Measurements from ENCODE around the gene EFHC1.

- TF ChIP-seq CTCF (IDR thresholded peaks at IDR 0.05) = no peak
- no peak for TF ChIP-seq POLR2A (IDR thresholded peaks at IDR 0.05)
- no peak for TF ChIP-seq POLR2AphosphoS5 (IDR thresholded peaks at IDR 0.05)
These were observed 3.3 kb downstream of the EFHC1 start for GRCh38 chr6:52423448-52423847.
